Neural cell (in vitro differentiated cells): ENCODE data around the gene FSTL5. TPM values are rescaled to one million over a fixed set of nuclear protein-coding genes. Genes with fewer than 3 reads are reported as not detected.

Experiments used
- H2AFZ ChIP-seq: fragments of 200-600, 300-800 bp; sonication (generic), shearing (Covaris generic); 2 replicates; pipeline ENCODE4 v1.6.0; 2014; ENCODE audit warnings: low read depth, mild to moderate bottlenecking, antibody characterized with exemption, low read length, moderate library complexity
- H3F3A ChIP-seq: fragments of 200-600 bp; shearing (Covaris generic); 2 replicates; pipeline ENCODE4 v1.6.1; 2016; ENCODE audit warnings: mild to moderate bottlenecking, moderate library complexity, mixed read lengths, antibody characterized with exemption, low read length; ENCODE audit not compliant: insufficient read depth, poor library complexity, severe bottlenecking
- H3K27ac ChIP-seq: fragments of 200-600, 300-800 bp; sonication (generic), shearing (Covaris generic); 2 replicates; pipeline ENCODE4 v1.5.1; 2014; ENCODE audit warnings: mild to moderate bottlenecking, low read length, moderate library complexity
- H3K27me3 ChIP-seq: fragments of 300-800, 200-600 bp; sonication (generic), shearing (Covaris generic); 2 replicates; pipeline ENCODE4 v1.6.0; 2014; ENCODE audit warnings: mild to moderate bottlenecking, low read depth, low read length, moderate library complexity; ENCODE audit not compliant: insufficient read depth
- H3K36me3 ChIP-seq: fragments of 300-800, 200-600 bp; sonication (generic), shearing (Covaris generic); 2 replicates; pipeline ENCODE4 v1.5.1; 2014; ENCODE audit warnings: mild to moderate bottlenecking, antibody characterized with exemption, low read length, moderate library complexity; ENCODE audit not compliant: insufficient read depth
- H3K4me2 ChIP-seq: fragments of 300-800, 200-600 bp; sonication (generic), shearing (Covaris generic); 2 replicates; pipeline ENCODE4 v1.6.0; 2014; ENCODE audit warnings: mild to moderate bottlenecking, low read length
- H3K4me3 ChIP-seq: fragments of 300-800, 200-600 bp; sonication (generic), shearing (Covaris generic); 2 replicates; pipeline ENCODE4 v1.5.1; 2014; ENCODE audit warnings: mild to moderate bottlenecking, low read length, moderate library complexity
- H3K79me2 ChIP-seq: fragments of 200-600 bp; shearing (Covaris generic); replicated peaks from 2 replicates; pipeline ENCODE4 v1.6.0; 2014; ENCODE audit warnings: mild to moderate bottlenecking, low read length, moderate library complexity; ENCODE audit not compliant: insufficient read depth
- H3K9ac ChIP-seq: fragments of 300-800, 200-600 bp; sonication (generic), shearing (Covaris generic); 2 replicates; pipeline ENCODE4 v1.6.1; 2016; ENCODE audit warnings: mild to moderate bottlenecking, low read length, mixed read lengths
- H3K9me2 ChIP-seq: fragments of 200-600 bp; shearing (Covaris generic); 2 replicates; pipeline ENCODE4 v1.6.1; 2016; ENCODE audit warnings: mild to moderate bottlenecking, low read length, mixed read lengths; ENCODE audit not compliant: insufficient read depth
- H3K9me3 ChIP-seq: fragments of 200-600, 300-800 bp; sonication (generic), shearing (Covaris generic); 2 replicates; pipeline ENCODE4 v1.6.1; 2016; ENCODE audit warnings: mild to moderate bottlenecking, mixed run types, low read length, moderate library complexity, mixed read lengths
- H4K20me1 ChIP-seq: fragments of 200-600 bp; shearing (Covaris generic); 2 replicates; pipeline ENCODE4 v1.6.1; 2016; ENCODE audit warnings: mild to moderate bottlenecking, mixed run types; ENCODE audit not compliant: insufficient read depth
- CTCF ChIP-seq: fragments of 450-650 bp; IDR thresholded peaks from 2 replicates; pipeline ENCODE4 v1.5.1; 2014; ENCODE audit warnings: antibody characterized with exemption, mild to moderate bottlenecking, moderate library complexity; ENCODE audit not compliant: poor library complexity, severe bottlenecking
- EP300 ChIP-seq: fragments of 450-650 bp; conservative IDR thresholded peaks from 2 replicates; pipeline ENCODE4 v1.6.1; 2014; ENCODE audit warnings: antibody characterized with exemption, mild to moderate bottlenecking, moderate library complexity; ENCODE audit not compliant: poor library complexity, severe bottlenecking
- EZH2 ChIP-seq: fragments of 200-600, 300-800 bp; shearing (Covaris generic), sonication (generic); IDR thresholded peaks from 2 replicates; pipeline ENCODE4 v1.6.1; 2014; ENCODE audit warnings: antibody characterized with exemption, low read length, borderline replicate concordance, mild to moderate bottlenecking; ENCODE audit not compliant: insufficient read depth, poor library complexity, severe bottlenecking
- MXI1 ChIP-seq: fragments of 450-650 bp; conservative IDR thresholded peaks from 2 replicates; pipeline ENCODE4 v1.6.1; 2014; ENCODE audit warnings: antibody characterized with exemption, mild to moderate bottlenecking; ENCODE audit not compliant: poor library complexity, severe bottlenecking
- POLR2AphosphoS5 ChIP-seq: IDR thresholded peaks from 2 replicates; pipeline ENCODE4 v1.6.1; 2012
- RAD21 ChIP-seq: fragments of 450-650 bp; conservative IDR thresholded peaks from 2 replicates; pipeline ENCODE4 v1.6.1; 2014; ENCODE audit warnings: antibody characterized with exemption, mild to moderate bottlenecking, moderate library complexity
- REST ChIP-seq: IDR thresholded peaks from 2 replicates; pipeline ENCODE4 v1.6.1; 2012; ENCODE audit warnings: borderline replicate concordance
- SMC3 ChIP-seq: fragments of 450-650 bp; conservative IDR thresholded peaks from 2 replicates; pipeline ENCODE4 v1.6.1; 2014; ENCODE audit warnings: antibody characterized with exemption, mild to moderate bottlenecking, moderate library complexity; ENCODE audit not compliant: poor library complexity
- TAF1 ChIP-seq: IDR thresholded peaks from 2 replicates; pipeline ENCODE4 v1.6.1; 2012; ENCODE audit warnings: low read depth
- polyA plus RNA-seq: library from polyadenylated mRNA; depleted of rRNA; stranded (reverse); fragments of >200 nt; gene quantifications from 2 replicates; pipeline ENCODE4 v1.2.3, GENCODE V29; 2014

The FSTL5 gene
- polyA plus RNA-seq, 1 donor from 2014 or later: 6.8 TPM

- Histone ChIP-seq H4K20me1 (no peaks in the 10 kb centered on the region), H3K9ac (no peak overlapping the region), H3K9me2 (no peaks in the 10 kb centered on the region), H3K4me3 (no peak overlapping the region), H2AFZ (no peak overlapping the region), H3K27ac (no peak overlapping the region), H3F3A (no peaks in the 10 kb centered on the region), H3K4me2 (no peak overlapping the region), H3K27me3 (no peaks in the 10 kb centered on the region), H3K79me2 (no peaks in the 10 kb centered on the region), H3K36me3 (no peaks in the 10 kb centered on the region), H3K9me3 (no peaks in the 10 kb centered on the region)
- TF ChIP-seq MXI1 (no peak), POLR2AphosphoS5 (no peak), RAD21 (no peak)
Observed at GRCh38 chr4:162201673-162202072, 37.9 kb upstream of the FSTL5 start.

- TF ChIP-seq CTCF (no peak), REST (no peak), EP300 (no peak), POLR2AphosphoS5 (no peak), MXI1 (no peak), EZH2 (no peak), RAD21 (no peak), SMC3 (no peak), TAF1 (no peak)
- H3K27me3 ChIP-seq: no peaks in the 10 kb centered on the region
- no peak overlapping the region for H3K27ac ChIP-seq
- H3K4me3 ChIP-seq: no peak overlapping the region
- no peak overlapping the region for H3K9ac ChIP-seq
- H3K9me2 ChIP-seq: no peaks in the 10 kb centered on the region
- H2AFZ ChIP-seq: no peak overlapping the region
- H3K4me2 ChIP-seq: no peak overlapping the region
- no peaks in the 10 kb centered on the region for H4K20me1 ChIP-seq
- no peaks in the 10 kb centered on the region for H3K9me3 ChIP-seq
- no peaks in the 10 kb centered on the region for H3K36me3 ChIP-seq
- no peaks in the 10 kb centered on the region for H3F3A ChIP-seq
- H3K79me2 ChIP-seq: no peaks in the 10 kb centered on the region
Observed at GRCh38 chr4:162170509-162170908, 6.7 kb upstream of the FSTL5 start.
